Large intestine (tissue), 3 donors: Measurements from ENCODE around the gene PIGA. TPM values are rescaled to one million over a fixed set of nuclear protein-coding genes. Genes with fewer than 3 reads are reported as not detected.
A peak's percentile ranks its signal among the peaks of the same experiment; 100 is the strongest.

Experiments used
- DNase-seq, 2 donors: peaks; one replicate each; pipeline versions ENCODE4 v3.0.0 to v3.0.0-alpha.2; 2013
- H3K27ac ChIP-seq: one replicate; pipeline ENCODE4 v1.5.1; 2013; ENCODE audit warnings: low read length
- H3K27me3 ChIP-seq: 2 replicates; pipeline ENCODE4 v1.6.1; 2013; ENCODE audit warnings: low read length; ENCODE audit not compliant: control insufficient read depth, insufficient read depth
- H3K36me3 ChIP-seq: 2 replicates; pipeline ENCODE4 v1.6.1; 2013; ENCODE audit warnings: low read length; ENCODE audit not compliant: control insufficient read depth, insufficient read depth
- H3K4me1 ChIP-seq: one replicate; pipeline ENCODE4 v1.6.1; 2013; ENCODE audit warnings: low read length; ENCODE audit not compliant: control insufficient read depth, insufficient read depth
- H3K4me3 ChIP-seq: one replicate; pipeline ENCODE4 v1.5.1; 2013; ENCODE audit warnings: low read length
- H3K9me3 ChIP-seq: one replicate; pipeline ENCODE4 v1.6.1; 2013; ENCODE audit warnings: mild to moderate bottlenecking, low read depth, low read length, moderate library complexity; ENCODE audit not compliant: control insufficient read depth
- WGBS: methylation state at CpG from one replicate; pipeline ENCODE4 v1.1.5; 2013; ENCODE audit warnings: low lambda C conversion rate; ENCODE audit not compliant: insufficient coverage; 5-methylcytosine and 5-hydroxymethylcytosine counted together
- polyA plus RNA-seq: library from polyadenylated mRNA; unstranded; fragments of 120-200 nt; gene quantifications from one replicate; pipeline ENCODE4 v1.2.1, GENCODE V29; 2013

Gene PIGA
- polyA plus RNA-seq, 1 donor: 10.8 TPM

DNA sequence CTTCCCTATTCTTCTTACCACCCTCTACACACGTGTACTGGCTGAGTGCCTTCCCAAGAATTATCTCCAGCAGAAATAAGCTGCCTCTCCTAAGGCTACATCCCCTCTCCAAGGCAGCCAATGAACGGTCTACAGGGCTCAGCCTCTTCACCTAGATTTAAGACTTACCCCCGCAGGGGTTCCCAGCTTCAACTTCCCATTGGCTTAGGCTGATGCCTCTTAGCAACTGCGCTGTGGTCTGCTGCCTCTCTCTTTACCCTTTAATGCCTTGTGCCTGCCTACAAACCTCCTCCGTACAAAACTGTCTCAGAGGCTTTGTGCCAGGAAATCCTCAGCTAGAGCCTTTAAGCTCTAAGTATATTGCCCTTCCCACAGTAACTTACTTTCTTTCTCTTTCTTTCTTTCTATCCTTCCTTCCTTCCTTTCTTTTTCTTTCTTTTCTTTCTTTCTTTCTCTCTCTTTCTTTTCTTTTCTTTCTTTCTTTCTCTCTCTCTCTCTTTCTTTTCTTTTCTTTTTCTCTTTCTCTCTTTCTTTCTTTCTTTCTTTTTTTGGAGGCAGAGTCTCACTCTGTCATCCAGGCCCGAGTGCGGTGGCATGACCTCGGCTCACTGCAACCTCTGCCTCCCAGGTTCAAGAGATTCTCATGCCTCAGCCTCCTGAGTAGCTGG lies 15.1 kb upstream of the PIGA start:
- H3K27me3 ChIP-seq: no peaks in the 10 kb centered on the region
- no peak for DNase-seq
- no peaks in the 10 kb centered on the region for H3K9me3 ChIP-seq
- H3K4me1 ChIP-seq: no peaks in the 10 kb centered on the region
- H3K27ac ChIP-seq: no peak overlapping the region
- 60% methylated on average over 1 of the region's 8 CpGs for WGBS
- H3K4me3 ChIP-seq: no peak overlapping the region
- H3K36me3 ChIP-seq: no peaks in the 10 kb centered on the region

DNA sequence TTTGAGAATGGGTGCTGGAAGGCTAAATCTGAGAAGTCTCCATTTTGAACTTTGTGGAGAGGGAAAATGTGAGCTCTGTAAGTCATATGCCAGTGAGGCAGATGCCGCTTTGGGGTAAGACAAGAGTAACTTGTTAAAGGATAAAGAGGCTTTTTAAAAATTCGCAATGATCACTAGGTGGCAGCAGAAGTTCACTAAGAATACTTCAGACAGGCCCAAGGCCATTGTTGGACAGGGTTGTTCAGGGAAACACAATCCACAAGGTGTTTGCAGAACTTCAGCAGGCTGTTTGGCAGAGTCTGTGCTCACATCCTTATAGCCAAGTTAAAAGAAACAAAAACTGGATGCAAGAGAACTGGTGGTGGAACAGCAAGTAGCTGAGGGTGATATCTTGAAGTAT lies 13.7 kb upstream of the PIGA start:
- Histone ChIP-seq H3K4me1 (no peaks in the 10 kb centered on the region), H3K36me3 (no peaks in the 10 kb centered on the region), H3K27ac (no peak overlapping the region), H3K4me3 (no peak overlapping the region), H3K27me3 (no peaks in the 10 kb centered on the region), H3K9me3 (no peaks in the 10 kb centered on the region)
- peak; percentile 26 to 27 for DNase-seq
- no CpG with 5 or more reads among the region's 2 CpGs for WGBS

DNA sequence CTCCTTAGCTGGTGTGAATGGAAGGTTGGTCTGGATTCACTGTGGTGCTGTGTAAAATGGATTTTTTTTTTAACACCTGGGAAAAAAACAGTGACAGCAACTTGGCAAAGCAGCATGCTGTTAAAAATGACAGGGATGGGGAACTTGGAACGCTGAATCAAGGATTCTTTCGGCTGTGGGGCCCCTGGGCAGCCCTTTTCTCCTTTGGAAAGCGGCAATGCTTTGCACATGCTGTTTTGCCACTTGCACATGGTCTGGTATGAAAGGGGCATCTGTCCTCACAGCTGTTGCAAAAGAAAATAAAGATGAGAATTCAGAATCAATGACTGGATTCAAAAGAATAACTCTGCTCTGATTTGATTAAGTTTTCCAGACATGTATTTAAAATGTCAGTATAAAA lies 10.7 kb upstream of the PIGA start:
- Histone ChIP-seq H3K27me3 (peaks cover 1% of the 10 kb centered on the region), H3K4me1 (no peaks in the 10 kb centered on the region), H3K36me3 (no peaks in the 10 kb centered on the region), H3K27ac (no peak overlapping the region), H3K4me3 (no peak overlapping the region), H3K9me3 (no peaks in the 10 kb centered on the region)
- DNase-seq: no peak
- WGBS: no CpG with 5 or more reads among the region's 3 CpGs

DNA sequence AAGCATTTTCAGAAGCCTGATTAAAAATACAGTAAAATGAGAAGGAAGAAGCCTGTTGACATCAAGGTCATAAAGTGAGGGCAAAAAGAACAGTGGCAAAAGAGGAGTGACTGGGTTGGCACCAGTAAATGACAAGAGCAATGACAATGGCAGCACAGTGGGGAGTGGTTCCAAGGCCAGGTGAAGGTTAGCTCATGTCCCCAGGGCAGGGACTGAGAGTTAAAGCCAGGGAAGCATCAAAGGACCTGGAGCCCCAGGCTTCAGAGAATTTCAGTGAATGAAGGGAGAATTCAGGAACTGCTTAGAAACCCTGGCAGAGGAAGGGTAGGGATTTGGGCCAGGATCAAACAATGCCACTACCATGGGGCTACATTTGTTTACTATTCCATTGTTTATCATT lies 8.8 kb upstream of the PIGA start:
- H3K27me3 ChIP-seq: peaks cover 5% of the 10 kb centered on the region
- H3K4me1 ChIP-seq: no peaks in the 10 kb centered on the region
- no peaks in the 10 kb centered on the region for H3K9me3 ChIP-seq
- no peak overlapping the region for H3K4me3 ChIP-seq
- no peak for DNase-seq
- no peaks in the 10 kb centered on the region for H3K36me3 ChIP-seq
- H3K27ac ChIP-seq: no peak overlapping the region

DNA sequence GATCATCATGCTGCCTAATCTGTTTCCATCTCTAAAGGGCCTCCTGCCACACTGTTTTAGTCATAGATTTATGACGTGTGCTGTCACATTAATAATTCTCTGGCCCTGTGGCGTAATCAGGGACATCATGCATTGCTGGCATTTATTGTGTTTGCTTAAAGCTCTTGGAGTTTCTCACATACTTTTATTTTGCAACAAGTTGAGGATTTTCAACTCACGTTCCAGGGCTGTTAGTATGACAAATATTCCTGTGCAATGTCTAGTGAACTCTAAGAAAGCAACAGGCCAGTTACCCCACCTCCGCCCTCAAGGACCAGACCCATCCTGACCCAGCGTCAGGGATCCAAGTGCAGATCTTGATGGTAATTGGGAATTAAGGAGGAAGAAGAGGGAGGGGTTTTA lies 7.8 kb upstream of the PIGA start:
- Histone ChIP-seq H3K36me3 (no peaks in the 10 kb centered on the region), H3K4me3 (no peak overlapping the region), H3K27ac (no peak overlapping the region), H3K4me1 (no peaks in the 10 kb centered on the region), H3K9me3 (no peaks in the 10 kb centered on the region), H3K27me3 (peaks cover 9% of the 10 kb centered on the region)
- DNase-seq: peak; percentile 49 to 65
- no CpG with 5 or more reads among the region's 5 CpGs for WGBS

DNA sequence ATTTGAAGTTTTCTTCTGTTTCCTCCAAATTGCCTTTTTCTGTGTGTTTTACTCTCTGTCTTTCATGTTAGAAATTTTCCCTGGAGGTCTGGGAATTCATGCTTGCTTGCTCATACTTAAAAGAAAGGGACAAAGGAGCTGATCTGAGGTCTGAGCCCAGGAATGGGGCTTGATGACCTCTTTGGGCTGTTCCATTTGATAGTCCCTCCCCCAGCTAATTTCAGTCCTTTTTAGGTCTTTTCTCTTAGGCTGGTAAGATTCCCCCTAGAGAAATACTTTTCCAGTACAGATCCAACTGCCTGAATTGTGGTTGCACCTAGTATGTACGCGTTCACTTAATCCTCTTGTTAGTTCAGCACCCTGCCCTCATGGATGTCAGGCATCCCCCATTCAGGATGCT lies 5.5 kb upstream of the PIGA start:
- WGBS: no CpG with 5 or more reads among the region's 2 CpGs
- DNase-seq: no peak
- H3K27ac ChIP-seq: no peak overlapping the region

DNA sequence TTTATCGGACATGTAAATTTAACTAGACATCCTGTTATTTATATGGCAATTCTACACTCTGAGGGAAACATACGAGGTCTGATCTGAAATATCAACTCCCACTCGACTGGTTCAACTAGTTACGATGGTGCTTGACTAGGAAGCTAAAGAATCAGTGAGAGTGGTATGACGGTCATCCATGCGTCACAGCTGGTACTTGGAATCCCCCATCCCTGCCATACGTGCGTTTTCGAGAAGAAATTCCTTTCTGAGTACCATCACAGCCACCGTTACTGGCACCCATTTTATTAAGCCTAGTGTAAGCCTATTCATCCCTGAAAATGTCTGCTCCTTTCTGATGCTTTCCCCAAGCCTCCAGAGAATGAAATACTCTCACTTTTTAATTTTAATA lies 695 bp upstream of the PIGA start:
- H3K36me3 ChIP-seq: peaks cover 7% of the 10 kb centered on the region
- peak overlapping the region; percentile 100 for H3K4me3 ChIP-seq
- DNase-seq: peak; percentile 43 to 62
- H3K9me3 ChIP-seq: no peaks in the 10 kb centered on the region
- H3K27ac ChIP-seq: peak overlapping the region; percentile 32
- H3K4me1 ChIP-seq: no peaks in the 10 kb centered on the region
- WGBS: no CpG with 5 or more reads among the region's 10 CpGs
- H3K27me3 ChIP-seq: peaks cover 12% of the 10 kb centered on the region

More for the DNA sequence above, 5.5 kb upstream of the PIGA start:
- Histone ChIP-seq H3K4me1 (no peaks in the 10 kb centered on the region), H3K4me3 (no peak overlapping the region), H3K36me3 (no peaks in the 10 kb centered on the region), H3K27me3 (peaks cover 12% of the 10 kb centered on the region), H3K9me3 (no peaks in the 10 kb centered on the region)

DNA sequence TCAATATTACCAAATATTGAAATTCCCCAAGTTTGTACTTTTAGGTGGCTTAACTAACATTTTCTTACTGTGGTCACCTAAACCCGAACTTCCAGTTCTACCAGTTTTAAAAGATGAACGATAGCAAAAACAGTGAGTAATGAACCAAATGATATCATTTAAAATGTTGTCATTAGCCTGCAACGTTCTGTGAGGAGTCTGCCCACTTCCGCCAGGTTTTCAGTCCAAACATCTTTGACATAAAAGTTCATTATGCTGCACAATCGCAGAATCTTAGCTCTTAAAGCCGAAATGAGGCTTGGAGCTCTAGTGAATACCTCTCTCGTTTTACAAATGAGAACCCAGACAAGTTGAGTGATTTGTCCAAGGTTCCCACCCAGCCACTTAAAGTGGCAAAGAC lies 762 bp downstream of the PIGA start:
- no peaks in the 10 kb centered on the region for H3K4me1 ChIP-seq

DNA sequence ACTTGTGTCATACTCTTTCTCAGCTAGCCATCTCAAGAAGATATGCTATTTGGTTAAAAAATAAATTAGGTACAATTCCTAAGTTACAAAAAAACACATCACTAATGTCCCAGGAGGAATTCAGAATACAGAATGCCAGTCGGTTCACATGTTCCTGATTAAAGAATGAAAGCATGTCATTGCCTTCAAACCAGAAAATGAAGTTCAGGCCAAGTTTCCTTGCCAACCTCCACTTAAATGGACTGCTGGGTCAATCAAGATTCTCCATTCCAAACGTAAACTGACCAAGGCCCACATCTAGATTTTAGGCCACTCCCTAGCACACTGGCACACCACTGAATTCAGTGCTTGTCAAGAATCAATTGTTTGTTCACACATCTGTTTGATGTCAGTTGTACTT lies 6.5 kb downstream of the PIGA start:
- no peak for DNase-seq
- H3K9me3 ChIP-seq: no peaks in the 10 kb centered on the region
- WGBS: no CpG with 5 or more reads among the region's 2 CpGs
- H3K4me3 ChIP-seq: no peak overlapping the region
- no peaks in the 10 kb centered on the region for H3K27me3 ChIP-seq
- no peak overlapping the region for H3K27ac ChIP-seq
- no peaks in the 10 kb centered on the region for H3K4me1 ChIP-seq
- peaks cover 7% of the 10 kb centered on the region for H3K36me3 ChIP-seq

More for the DNA sequence above, 762 bp downstream of the PIGA start:
- H3K4me3 ChIP-seq: peak overlapping the region; percentile 100
- DNase-seq: peak in 1 of 2 donors; percentile 42
- H3K27ac ChIP-seq: peak overlapping the region; percentile 86
- H3K36me3 ChIP-seq: peaks cover 7% of the 10 kb centered on the region
- WGBS: no CpG with 5 or more reads among the region's 7 CpGs
- H3K9me3 ChIP-seq: no peaks in the 10 kb centered on the region
- H3K27me3 ChIP-seq: peaks cover 7% of the 10 kb centered on the region

DNA sequence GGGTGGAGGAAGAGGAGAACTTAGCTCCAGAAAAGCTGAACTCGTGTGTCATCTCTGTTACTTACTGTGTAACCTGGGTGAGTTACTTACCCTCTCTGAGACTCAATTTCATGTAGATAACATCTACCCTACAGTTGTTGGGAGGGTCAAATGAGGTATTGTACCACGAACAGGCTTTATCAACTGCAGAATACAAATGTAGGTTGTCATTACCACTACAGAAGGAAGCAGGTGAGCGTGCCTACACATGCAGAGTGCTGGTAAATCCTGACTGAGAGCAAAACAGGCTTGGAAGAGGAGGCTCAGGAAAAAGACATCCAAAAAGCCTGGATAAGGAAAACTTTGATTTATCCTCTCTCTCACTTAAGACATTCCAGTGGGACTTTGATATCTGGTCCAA lies 7.2 kb downstream of the PIGA start:
- Histone ChIP-seq H3K9me3 (no peaks in the 10 kb centered on the region), H3K4me3 (no peak overlapping the region), H3K4me1 (no peaks in the 10 kb centered on the region), H3K27me3 (no peaks in the 10 kb centered on the region), H3K27ac (no peak overlapping the region), H3K36me3 (peaks cover 7% of the 10 kb centered on the region)
- no peak for DNase-seq
- no CpG with 5 or more reads among the region's 3 CpGs for WGBS

DNA sequence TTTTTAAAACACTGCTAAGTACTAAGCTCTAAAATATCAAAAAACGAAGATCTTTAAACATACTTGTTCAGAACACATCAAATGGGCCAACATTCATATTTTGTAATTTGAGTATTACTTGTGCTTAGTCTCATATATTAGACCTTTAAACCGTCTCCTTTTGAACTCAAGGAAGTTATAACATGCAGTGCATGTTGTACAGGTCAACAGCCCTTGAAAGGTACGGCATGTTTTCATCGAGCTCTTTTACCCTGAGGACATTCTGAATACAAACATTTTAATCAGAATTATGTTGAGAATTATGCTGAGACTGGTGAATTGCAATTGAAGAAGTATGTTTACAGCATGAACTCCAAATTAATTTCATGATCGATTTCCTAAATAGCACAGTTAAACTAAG lies 12.9 kb downstream of the PIGA start:
- Histone ChIP-seq H3K4me1 (no peaks in the 10 kb centered on the region), H3K27me3 (no peaks in the 10 kb centered on the region), H3K9me3 (no peaks in the 10 kb centered on the region), H3K36me3 (peaks cover 6% of the 10 kb centered on the region), H3K4me3 (no peak overlapping the region), H3K27ac (no peak overlapping the region)
- no CpG with 5 or more reads among the region's 5 CpGs for WGBS
- DNase-seq: no peak
